ENCODE measurements around the gene HMGB1. TPM values are rescaled to one million over a fixed set of nuclear protein-coding genes. Genes with fewer than 3 reads are reported as not detected.

Gene HMGB1
- total and polyA plus RNA-seq, 7 donors, result 212 to 519 (median 317) TPM

- WGBS, 2 donors, result 39 to 47% methylated on average over 4 of the region's 4 CpGs
- Histone ChIP-seq H3K27ac (no peak overlapping the region), H3K4me3 (no peak overlapping the region), H3K36me3 (peaks cover 0 to 13% (median 8%) of the 10 kb centered on the region in 4 donors), H3K27me3 (no peaks in the 10 kb centered on the region), H3K9me3 (no peaks in the 10 kb centered on the region), H3K4me1 (peaks cover 0 to 24% (median 20%) of the 10 kb centered on the region in 4 donors)
- TF ChIP-seq EP300 (IDR thresholded peaks at IDR 0.05) (no peak), POLR2AphosphoS5 (IDR thresholded peaks at IDR 0.05) (no peak), CTCF (IDR thresholded peaks at IDR 0.05) (no peak), POLR2A (IDR thresholded peaks at IDR 0.05) (no peak)
- no peak for DNase-seq
- intact Hi-C loops (cut with DNase I), result loop anchor here (2.0 to 10.0 kb wide), 9 partner anchors 105 to 872 kb away; partner anchors contain the start of genes HSPH1 and SLC7A1
These were observed 1.1 kb upstream of the HMGB1 start for GRCh38 chr13:30466841-30467252.

GRCh38 chr13:30466358-30466714 lies 600 bp upstream of the HMGB1 start:
- DNase-seq, result no peak
- H3K4me3 ChIP-seq, result peak overlapping the region in 1 of 4 donors; percentile 96
- no peak for TF ChIP-seq CTCF (IDR thresholded peaks at IDR 0.05)
- TF ChIP-seq EP300 (IDR thresholded peaks at IDR 0.05), result no peak
- H3K27me3 ChIP-seq, result no peaks in the 10 kb centered on the region
- intact Hi-C loops (cut with DNase I), result loop anchor here (2.0 to 10.0 kb wide), 9 partner anchors 106 to 872 kb away; partner anchors contain the start of genes HSPH1 and SLC7A1
- H3K9me3 ChIP-seq, result no peaks in the 10 kb centered on the region
- whole genome bisulfite sequencing, 2 donors, result 5 to 14% methylated on average over 11 of the region's 11 CpGs
- peaks cover 2 to 29% (median 24%) of the 10 kb centered on the region in 4 donors for H3K4me1 ChIP-seq
- peaks cover 0 to 18% (median 9%) of the 10 kb centered on the region in 4 donors for H3K36me3 ChIP-seq
- H3K27ac ChIP-seq, result peak overlapping the region in 2 of 4 donors; percentile 99 to 100

GRCh38 chr13:30465343-30465592 lies 468 bp downstream of the HMGB1 start:
- WGBS, 2 donors, result 0 to 1% methylated on average over 41 of the region's 41 CpGs
- peak overlapping the region; percentile 51 to 96 (median 90) for H3K4me3 ChIP-seq
- intact Hi-C loops (cut with DNase I), result loop anchor here (1.0 to 10.0 kb wide), 11 partner anchors 107 to 870 kb away; partner anchors contain the start of genes HSPH1, KATNAL1, SLC7A1 and USPL1

GRCh38 chr13:30464496-30465342 lies 1.0 kb downstream of the HMGB1 start:
- WGBS, 2 donors, result 0 to 1% methylated on average over 131 to 136 of the region's 136 CpGs
- peak; percentile 12 to 71 (median 48) for TF ChIP-seq POLR2AphosphoS5 (IDR thresholded peaks at IDR 0.05)
- TF ChIP-seq CTCF (IDR thresholded peaks at IDR 0.05), result no peak
- no peak for TF ChIP-seq EP300 (IDR thresholded peaks at IDR 0.05)
- TF ChIP-seq POLR2A (IDR thresholded peaks at IDR 0.05), result no peak
- H3K4me1 ChIP-seq, result peaks cover 2 to 33% (median 25%) of the 10 kb centered on the region in 4 donors
- H3K9me3 ChIP-seq, result no peaks in the 10 kb centered on the region
- H3K27ac ChIP-seq, result peak overlapping the region; percentile 92 to 99 (median 98)
- H3K36me3 ChIP-seq, result peaks cover 0 to 21% (median 9%) of the 10 kb centered on the region in 4 donors
- no peaks in the 10 kb centered on the region for H3K27me3 ChIP-seq
- peak overlapping the region; percentile 52 to 81 (median 66) for H3K4me3 ChIP-seq
- peak; percentile 86 for DNase-seq
- intact Hi-C loops (cut with DNase I), result loop anchor here (1.0 to 10.0 kb wide), 14 partner anchors 42 to 870 kb away; partner anchors contain the start of genes HSPH1, KATNAL1, SLC7A1 and UBE2L5

More at GRCh38 chr13:30465343-30465592, 468 bp downstream of the HMGB1 start:
- no peak for DNase-seq
- Histone ChIP-seq H3K4me1 (peaks cover 2 to 30% (median 24%) of the 10 kb centered on the region in 4 donors), H3K36me3 (peaks cover 0 to 19% (median 9%) of the 10 kb centered on the region in 4 donors), H3K9me3 (no peaks in the 10 kb centered on the region), H3K27ac (peak overlapping the region; percentile 99 to 100 (median 100)), H3K27me3 (no peaks in the 10 kb centered on the region)
- TF ChIP-seq POLR2A (IDR thresholded peaks at IDR 0.05) (no peak), POLR2AphosphoS5 (IDR thresholded peaks at IDR 0.05) (no peak), EP300 (IDR thresholded peaks at IDR 0.05) (no peak), CTCF (IDR thresholded peaks at IDR 0.05) (no peak)
